Central memory CD8-positive, alpha-beta T cell (primary cell): ENCODE results near the gene CARHSP1.
"Not testable (repeated sequence)": the region's sequence is repeated elsewhere in the genome, so short reads cannot be mapped to it uniquely, and the experiment has no call there.

Experiments
- ATAC-seq: fragments of 150-1000 bp; cut with Tn5 transposase; replicated peaks from 2 replicates; pipeline ENCODE4 v1.10.0; 2022; ENCODE audit warnings: mild to moderate bottlenecking, moderate FRiP score, moderate number of reproducible peaks; ENCODE audit not compliant: poor library complexity, severe bottlenecking; ENCODE audit errors: extremely low read depth
- DNase-seq, 2 donors: peaks; one replicate each; pipeline ENCODE4 v3.0.0; 2021; ENCODE audit warnings: low spot score in 2 of 2
- H3K27ac Mint-ChIP-seq: one replicate; pipeline ENCODE4 v1.8.0; 2022; ENCODE audit warnings: low read depth, mild to moderate bottlenecking, moderate library complexity, mixed read lengths
- H3K27me3 Mint-ChIP-seq: one replicate; pipeline ENCODE4 v1.8.0; 2022; ENCODE audit warnings: mixed read lengths
- H3K36me3 Mint-ChIP-seq: one replicate; pipeline ENCODE4 v1.8.0; 2022; ENCODE audit warnings: mild to moderate bottlenecking, moderate library complexity, mixed read lengths; ENCODE audit not compliant: insufficient read depth
- H3K4me1 Mint-ChIP-seq: one replicate; pipeline ENCODE4 v1.8.0; 2022; ENCODE audit warnings: mixed read lengths
- H3K4me3 Mint-ChIP-seq: one replicate; pipeline ENCODE4 v1.8.0; 2022; ENCODE audit warnings: mild to moderate bottlenecking, moderate library complexity, mixed read lengths
- H3K9me3 Mint-ChIP-seq: one replicate; pipeline ENCODE4 v1.8.0; 2022; ENCODE audit warnings: mixed read lengths

CARHSP1 gene

GRCh38 chr16:8875317-8875716 lies 6.5 kb upstream of the CARHSP1 start:
- not testable (repeated sequence) for H3K4me3 Mint-ChIP-seq
- peaks cover 18% of the 10 kb centered on the region for H3K4me1 Mint-ChIP-seq

GRCh38 chr16:8874388-8874787 lies 5.6 kb upstream of the CARHSP1 start:
- ATAC-seq (no peak), DNase-seq (no peak)
- H3K4me3 Mint-ChIP-seq, result no peak overlapping the region
- H3K36me3 Mint-ChIP-seq, result peaks cover 3% of the 10 kb centered on the region
- no peaks in the 10 kb centered on the region for H3K9me3 Mint-ChIP-seq
- H3K27me3 Mint-ChIP-seq, result no peaks in the 10 kb centered on the region
- peaks cover 20% of the 10 kb centered on the region for H3K4me1 Mint-ChIP-seq
- H3K27ac Mint-ChIP-seq, result no peak overlapping the region

More at GRCh38 chr16:8875317-8875716, 6.5 kb upstream of the CARHSP1 start:
- DNase-seq, H3K27me3 Mint-ChIP-seq, H3K36me3 Mint-ChIP-seq, ATAC-seq, H3K9me3 Mint-ChIP-seq, H3K27ac Mint-ChIP-seq: not testable (repeated sequence)

DNA sequence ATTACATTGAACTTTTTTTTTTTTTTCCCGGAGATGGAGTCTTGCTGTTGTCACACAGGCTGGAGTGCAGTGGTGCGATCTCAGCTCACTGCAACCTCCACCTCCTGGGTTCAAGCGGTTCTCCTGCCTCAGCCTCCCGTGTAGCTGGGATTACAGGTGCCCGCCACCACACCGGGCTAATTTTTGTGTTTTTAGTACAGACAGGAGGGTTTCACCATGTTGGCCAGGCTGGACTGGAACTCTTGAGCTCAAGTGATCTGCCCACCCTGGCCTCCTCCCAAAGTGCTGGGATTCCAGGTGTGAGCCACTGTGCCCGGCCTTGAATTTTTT lies 5.0 kb upstream of the CARHSP1 start:
- ATAC-seq, H3K27ac Mint-ChIP-seq, DNase-seq, H3K9me3 Mint-ChIP-seq, H3K27me3 Mint-ChIP-seq, H3K4me3 Mint-ChIP-seq, H3K36me3 Mint-ChIP-seq: not testable (repeated sequence)
- H3K4me1 Mint-ChIP-seq, result peaks cover 25% of the 10 kb centered on the region

GRCh38 chr16:8872967-8873865 lies 4.4 kb upstream of the CARHSP1 start:
- H3K4me3 Mint-ChIP-seq, result no peak overlapping the region
- H3K9me3 Mint-ChIP-seq, result no peaks in the 10 kb centered on the region
- no peak overlapping the region for H3K27ac Mint-ChIP-seq
- peaks cover 3% of the 10 kb centered on the region for H3K36me3 Mint-ChIP-seq
- H3K4me1 Mint-ChIP-seq, result peaks cover 20% of the 10 kb centered on the region
- no peak for ATAC-seq
- no peaks in the 10 kb centered on the region for H3K27me3 Mint-ChIP-seq
- DNase-seq, result no peak

GRCh38 chr16:8872071-8872470 lies 3.3 kb upstream of the CARHSP1 start:
- peaks cover 10% of the 10 kb centered on the region for H3K36me3 Mint-ChIP-seq
- H3K27ac Mint-ChIP-seq, result no peak overlapping the region
- H3K4me1 Mint-ChIP-seq, result peaks cover 25% of the 10 kb centered on the region
- DNase-seq (no peak), ATAC-seq (no peak)
- no peaks in the 10 kb centered on the region for H3K27me3 Mint-ChIP-seq
- no peak overlapping the region for H3K4me3 Mint-ChIP-seq
- H3K9me3 Mint-ChIP-seq, result no peaks in the 10 kb centered on the region

GRCh38 chr16:8869988-8870241 lies 1.1 kb upstream of the CARHSP1 start:
- H3K4me1 Mint-ChIP-seq, result peaks cover 40% of the 10 kb centered on the region
- not testable (repeated sequence) for H3K4me3 Mint-ChIP-seq, ATAC-seq

DNA sequence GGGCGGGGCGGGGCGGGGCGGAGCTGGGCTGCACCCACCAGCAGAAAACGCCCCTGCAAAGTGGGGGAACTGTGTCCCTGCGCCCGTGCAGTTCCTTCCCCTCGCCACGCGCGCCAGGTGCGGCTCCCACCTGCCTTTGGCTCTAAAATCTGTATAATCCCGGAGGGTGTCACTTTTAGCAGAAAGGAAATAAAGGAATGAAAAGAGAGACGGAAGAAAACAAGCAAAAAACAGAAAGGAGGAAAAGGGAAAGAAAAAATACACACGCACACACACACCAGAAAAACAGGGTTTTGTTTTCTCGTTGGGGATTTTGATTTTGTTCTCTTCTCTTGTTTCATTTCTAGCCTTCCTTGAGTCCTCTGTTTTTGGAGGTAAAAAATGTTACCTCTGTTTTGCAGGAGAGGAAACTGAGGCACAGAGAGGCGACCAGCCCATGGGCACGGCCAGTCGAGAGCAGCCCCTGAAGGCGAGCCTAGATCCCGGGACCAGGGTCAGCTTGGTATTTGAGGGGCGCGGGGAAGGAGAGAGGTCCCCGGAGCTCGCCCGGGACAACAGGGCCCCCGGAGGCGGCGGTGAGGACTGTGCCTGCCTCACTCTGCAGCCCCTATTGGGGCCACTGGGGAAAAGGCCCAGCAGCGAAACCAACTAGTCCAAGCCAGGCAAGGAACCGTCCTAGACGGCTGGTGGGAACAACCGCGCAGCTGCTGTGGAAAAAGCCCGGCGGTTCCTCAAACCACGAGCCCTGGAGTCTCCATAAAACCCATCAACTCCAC lies 594 bp upstream of the CARHSP1 start:
- H3K9me3 Mint-ChIP-seq, result no peaks in the 10 kb centered on the region
- peaks cover 11% of the 10 kb centered on the region for H3K36me3 Mint-ChIP-seq
- ATAC-seq (peak; percentile 50), DNase-seq (no peak)
- peaks cover 45% of the 10 kb centered on the region for H3K4me1 Mint-ChIP-seq
- peak overlapping the region; percentile 98 for H3K4me3 Mint-ChIP-seq
- peak overlapping the region; percentile 83 for H3K27ac Mint-ChIP-seq
- no peaks in the 10 kb centered on the region for H3K27me3 Mint-ChIP-seq

More at GRCh38 chr16:8869988-8870241, 1.1 kb upstream of the CARHSP1 start:
- not testable (repeated sequence) for H3K27me3 Mint-ChIP-seq, DNase-seq, H3K9me3 Mint-ChIP-seq, H3K27ac Mint-ChIP-seq
- H3K36me3 Mint-ChIP-seq, result peaks cover 11% of the 10 kb centered on the region

GRCh38 chr16:8867932-8868415 lies 832 bp downstream of the CARHSP1 start:
- Mint-ChIP-seq H3K4me1 (peaks cover 53% of the 10 kb centered on the region), H3K4me3 (peak overlapping the region; percentile 98), H3K36me3 (peaks cover 11% of the 10 kb centered on the region), H3K9me3 (no peaks in the 10 kb centered on the region), H3K27me3 (no peaks in the 10 kb centered on the region), H3K27ac (peak overlapping the region; percentile 93)
- DNase-seq (peak; percentile 36 to 65), ATAC-seq (peak; percentile 65)

GRCh38 chr16:8867216-8867931 lies 1.4 kb downstream of the CARHSP1 start:
- DNase-seq (no peak), ATAC-seq (peak; percentile 10)
- Mint-ChIP-seq H3K9me3 (no peaks in the 10 kb centered on the region), H3K4me3 (peak overlapping the region; percentile 98), H3K36me3 (peaks cover 10% of the 10 kb centered on the region), H3K27ac (peak overlapping the region; percentile 93), H3K27me3 (no peaks in the 10 kb centered on the region), H3K4me1 (peaks cover 57% of the 10 kb centered on the region)

DNA sequence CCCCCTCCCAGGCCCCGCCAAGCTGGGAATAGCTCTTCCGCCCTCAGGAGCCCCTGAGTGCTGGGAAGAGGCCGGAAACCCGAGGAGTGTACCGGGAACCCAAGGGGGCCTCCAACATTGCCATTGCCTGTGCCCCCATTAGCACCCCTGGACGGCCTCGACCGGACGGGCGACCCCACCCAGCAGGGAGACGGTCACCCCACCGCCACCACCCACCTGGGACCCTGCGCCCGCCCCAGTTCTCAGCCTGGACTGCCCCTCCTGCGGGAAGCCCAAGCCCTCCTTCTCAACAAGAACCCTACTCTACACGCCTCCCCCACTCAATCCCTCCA lies 2.0 kb downstream of the CARHSP1 start:
- DNase-seq, result no peak
- no peak for ATAC-seq
- Mint-ChIP-seq H3K27ac (peak overlapping the region; percentile 93), H3K9me3 (no peaks in the 10 kb centered on the region), H3K27me3 (no peaks in the 10 kb centered on the region), H3K36me3 (peaks cover 10% of the 10 kb centered on the region), H3K4me3 (peak overlapping the region; percentile 98), H3K4me1 (peaks cover 62% of the 10 kb centered on the region)

- peaks cover 62% of the 10 kb centered on the region for H3K4me1 Mint-ChIP-seq
- H3K36me3 Mint-ChIP-seq, result peaks cover 10% of the 10 kb centered on the region
- H3K9me3 Mint-ChIP-seq, result no peaks in the 10 kb centered on the region
- peak overlapping the region; percentile 72 for H3K27ac Mint-ChIP-seq
- no peaks in the 10 kb centered on the region for H3K27me3 Mint-ChIP-seq
- H3K4me3 Mint-ChIP-seq, result peak overlapping the region; percentile 98
- DNase-seq (no peak), ATAC-seq (no peak)
These were observed 2.5 kb downstream of the CARHSP1 start for GRCh38 chr16:8866118-8866883.
